ENCODE measurements around the gene CACNA1C.
A peak's percentile ranks its signal among the peaks of the same experiment; 100 is the strongest.
"Not testable (repeated sequence)": the region's sequence is repeated elsewhere in the genome, so short reads cannot be mapped to it uniquely, and the experiment has no call there.

CACNA1C gene

GRCh38 chr12:2076728-2077127 lies 23.9 kb downstream of the CACNA1C start:
- no peak for DNase-seq

GRCh38 chr12:2080604-2081003 lies 27.8 kb downstream of the CACNA1C start:
- no peak for DNase-seq

GRCh38 chr12:2082321-2082720 lies 29.5 kb downstream of the CACNA1C start:
- peak; percentile 42 to 73 for DNase-seq

- DNase-seq = peak; percentile 5 to 61
Observed at GRCh38 chr12:2083008-2083407, 30.2 kb downstream of the CACNA1C start.

- no peak for DNase-seq
Observed at GRCh38 chr12:2083561-2083960, 30.8 kb downstream of the CACNA1C start.

- DNase-seq = no peak
Observed at GRCh38 chr12:2084553-2085296, 31.9 kb downstream of the CACNA1C start.

GRCh38 chr12:2092354-2092753 lies 39.6 kb downstream of the CACNA1C start:
- no peak for DNase-seq

- DNase-seq = no peak
Observed at GRCh38 chr12:2092890-2093289, 40.1 kb downstream of the CACNA1C start.

GRCh38 chr12:2094597-2094996 lies 41.8 kb downstream of the CACNA1C start:
- DNase-seq = no peak

- no peak for DNase-seq
Observed at GRCh38 chr12:2095878-2096277, 43.1 kb downstream of the CACNA1C start.

GRCh38 chr12:2097617-2098016 lies 44.8 kb downstream of the CACNA1C start:
- DNase-seq = no peak

GRCh38 chr12:2098852-2099251 lies 46.1 kb downstream of the CACNA1C start:
- no peak for DNase-seq

- no peak for DNase-seq
Observed at GRCh38 chr12:2099595-2099994, 46.8 kb downstream of the CACNA1C start.

- no peak for DNase-seq
Observed at GRCh38 chr12:2101359-2101758, 48.6 kb downstream of the CACNA1C start.

- DNase-seq = no peak
Observed at GRCh38 chr12:2101771-2102170, 49.0 kb downstream of the CACNA1C start.

GRCh38 chr12:2102736-2103135 lies 49.9 kb downstream of the CACNA1C start:
- DNase-seq = not testable (repeated sequence)

- not testable (repeated sequence) for DNase-seq
Observed at GRCh38 chr12:2105387-2105786, 52.6 kb downstream of the CACNA1C start.

- DNase-seq = no peak
Observed at GRCh38 chr12:2108166-2108565, 55.4 kb downstream of the CACNA1C start.

GRCh38 chr12:2108975-2109671 lies 56.3 kb downstream of the CACNA1C start:
- DNase-seq = no peak

GRCh38 chr12:2110127-2110526 lies 57.3 kb downstream of the CACNA1C start:
- DNase-seq = no peak

- DNase-seq = peak in 1 of 2 experiments; percentile 31
Observed at GRCh38 chr12:2110849-2111566, 58.2 kb downstream of the CACNA1C start.

- DNase-seq = peak in 1 of 2 experiments; percentile 7
Observed at GRCh38 chr12:2111826-2112225, 59.0 kb downstream of the CACNA1C start.

GRCh38 chr12:2112401-2112800 lies 59.6 kb downstream of the CACNA1C start:
- DNase-seq = peak; percentile 67 to 80

All from NCI-H524 (cell line).